GM23338 (cell line): ENCODE data around the gene IMMP2L. TPM values are rescaled to one million over a fixed set of nuclear protein-coding genes. Genes with fewer than 3 reads are reported as not detected.

Experiments
- ATAC-seq: fragments of 200-7000 bp; cut with Tn5 transposase; 3 replicates; pipeline ENCODE4 v1.9.1; 2020
- DNase-seq: peaks from one replicate; pipeline ENCODE4 v3.0.0-alpha.2; 2015; ENCODE audit warnings: low spot score
- H2AFZ ChIP-seq: fragments of 200-600 bp; sonication (generic); 2 replicates; pipeline ENCODE4 v1.8.0; 2016; ENCODE audit warnings: antibody characterized with exemption, mild to moderate bottlenecking, moderate library complexity
- H3F3A ChIP-seq: fragments of 200-600 bp; sonication (generic); replicated peaks from 2 replicates; pipeline ENCODE4 v1.8.0; 2017; ENCODE audit warnings: antibody characterized with exemption, mixed run types, low read depth
- H3K27ac ChIP-seq: fragments of 200-600 bp; sonication (generic); 2 replicates; pipeline ENCODE4 v1.6.1; 2016; ENCODE audit warnings: low read depth
- H3K27me3 ChIP-seq: fragments of 200-600 bp; sonication (generic); 2 replicates; pipeline ENCODE4 v1.8.0; 2016; ENCODE audit warnings: mild to moderate bottlenecking, mixed run types, moderate library complexity; ENCODE audit not compliant: insufficient read depth
- H3K36me3 ChIP-seq: fragments of 200-600 bp; sonication (generic); 2 replicates; pipeline ENCODE4 v1.8.0; 2016; ENCODE audit warnings: mild to moderate bottlenecking; ENCODE audit not compliant: insufficient read depth
- H3K4me1 ChIP-seq: fragments of 200-600 bp; sonication (generic); 2 replicates; pipeline ENCODE4 v1.8.0; 2016; ENCODE audit warnings: mild to moderate bottlenecking, moderate library complexity; ENCODE audit not compliant: insufficient read depth
- H3K4me2 ChIP-seq: fragments of 200-600 bp; sonication (generic); 2 replicates; pipeline ENCODE4 v1.7.1; 2017; ENCODE audit warnings: mixed run types
- H3K4me3 ChIP-seq: fragments of 200-600 bp; sonication (generic); 2 replicates; pipeline ENCODE4 v1.6.1; 2016; ENCODE audit warnings: mixed run types
- H3K79me2 ChIP-seq: fragments of 200-600 bp; sonication (generic); replicated peaks from 2 replicates; pipeline ENCODE4 v1.8.0; 2017; ENCODE audit warnings: mild to moderate bottlenecking; ENCODE audit not compliant: insufficient read depth
- H3K9me2 ChIP-seq: fragments of 200-600 bp; sonication (generic); 2 replicates; pipeline ENCODE4 v1.8.0; 2017; ENCODE audit not compliant: insufficient read depth
- H4K20me1 ChIP-seq: fragments of 200-600 bp; sonication (generic); replicated peaks from 2 replicates; pipeline ENCODE4 v1.8.0; 2017; ENCODE audit warnings: mild to moderate bottlenecking; ENCODE audit not compliant: insufficient read depth
- H3K27ac Mint-ChIP-seq: 2 replicates; pipeline ENCODE4 v1.8.0; 2020; ENCODE audit warnings: inconsistent platforms, mild to moderate bottlenecking, moderate library complexity, mixed read lengths
- H3K27me3 Mint-ChIP-seq: 3 replicates; pipeline ENCODE4 v1.8.0; 2022; ENCODE audit warnings: low read depth, mild to moderate bottlenecking, moderate library complexity, mixed read lengths, inconsistent platforms; ENCODE audit not compliant: insufficient read depth, poor library complexity
- H3K36me3 Mint-ChIP-seq: 3 replicates; pipeline ENCODE4 v1.8.0; 2021; ENCODE audit warnings: low read depth, mild to moderate bottlenecking, inconsistent platforms, moderate library complexity, mixed read lengths
- H3K4me1 Mint-ChIP-seq: 3 replicates; pipeline ENCODE4 v1.8.0; 2020; ENCODE audit warnings: mild to moderate bottlenecking, inconsistent platforms, mixed read lengths
- H3K4me3 Mint-ChIP-seq: 3 replicates; pipeline ENCODE4 v1.8.0; 2021; ENCODE audit warnings: moderate library complexity, mild to moderate bottlenecking, inconsistent platforms, mixed read lengths
- H3K9me3 Mint-ChIP-seq: 3 replicates; pipeline ENCODE4 v1.8.0; 2020; ENCODE audit warnings: moderate library complexity, mild to moderate bottlenecking, inconsistent platforms, mixed read lengths
- CREB1 ChIP-seq: fragments of 250-450 bp; sonication (Bioruptor Pico); IDR thresholded peaks from 2 replicates; pipeline ENCODE4 v1.5.0; 2020; ENCODE audit warnings: low read depth, mild to moderate bottlenecking, moderate library complexity
- JUNB ChIP-seq: IDR thresholded peaks from one replicate; pipeline ENCODE4 v1.6.1; 2016; ENCODE audit warnings: antibody characterized with exemption; ENCODE audit not compliant: unreplicated experiment
- NANOG ChIP-seq: IDR thresholded peaks from 2 replicates; pipeline ENCODE4 v1.6.1; 2016; ENCODE audit warnings: antibody characterized with exemption, borderline replicate concordance
- POLR2AphosphoS5 ChIP-seq: IDR thresholded peaks from 2 replicates; pipeline ENCODE4 v1.6.1; 2016; ENCODE audit warnings: antibody characterized with exemption, low read depth
- STAT1 ChIP-seq: IDR thresholded peaks from one replicate; pipeline ENCODE4 v1.6.1; 2016; ENCODE audit warnings: antibody characterized with exemption; ENCODE audit not compliant: unreplicated experiment
- ZNF462 ChIP-seq: fragments of 250-450 bp; sonication (Bioruptor Pico); IDR thresholded peaks from 2 replicates; pipeline ENCODE4 v1.5.0; 2020; ENCODE audit warnings: mild to moderate bottlenecking, moderate library complexity
- polyA plus RNA-seq: library from polyadenylated mRNA; unstranded; fragments of >200 nt; fragmentation: Nextera tagmentation; extraction: Ambion mirVana; gene quantifications from 2 replicates; pipeline ENCODE4 v1.2.1, GENCODE V29; 2016
- total RNA-seq: library from RNA; depleted of rRNA; stranded (reverse); fragments of >200 nt; shearing (Covaris generic); gene quantifications from 2 replicates; pipeline ENCODE4 v1.2.3, GENCODE V29; 2014
- TF ChIP-seq, protein P1 (sequence below), 2 experiments: fragments of 200-600 bp in 1 of 2; sonication (generic) in 1 of 2; conservative IDR thresholded peaks; 2 replicates each; pipeline versions ENCODE4 v1.5.1 to v1.6.1; 2016 to 2017; ENCODE audit warnings: antibody characterized with exemption in 2 of 2, low read depth in 2 of 2, mild to moderate bottlenecking in 2 of 2, moderate library complexity in 1 of 2

IMMP2L gene
- total and polyA plus RNA-seq, 2 experiments from 2014 or later = 7.3 to 14.0 TPM

DNA sequence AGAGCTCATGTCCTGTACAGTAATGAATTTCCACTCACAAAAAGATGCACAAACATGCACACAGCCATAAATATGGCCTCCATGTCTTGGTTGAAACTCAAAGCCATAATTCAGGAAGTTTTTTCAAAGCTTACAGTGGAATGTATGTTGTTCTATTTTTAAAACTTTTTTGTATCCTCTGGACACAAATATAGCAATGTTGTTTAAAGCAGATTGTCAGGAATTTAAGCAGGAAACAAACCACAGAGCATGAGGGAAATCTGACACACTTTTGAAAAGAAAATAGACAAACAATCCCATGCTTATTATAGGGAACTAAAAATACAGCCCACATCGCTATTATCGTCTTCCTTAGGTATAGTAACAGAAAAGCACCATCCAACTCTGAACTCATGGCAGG, 449.9 kb downstream of the IMMP2L start (continued):
- TF ChIP-seq ZNF462 (no peak), NANOG (no peak), JUNB (no peak), POLR2AphosphoS5 (no peak), CREB1 (CRISPR knock-in tag) (no peak), STAT1 (no peak)
- TF ChIP-seq, protein P1, sequence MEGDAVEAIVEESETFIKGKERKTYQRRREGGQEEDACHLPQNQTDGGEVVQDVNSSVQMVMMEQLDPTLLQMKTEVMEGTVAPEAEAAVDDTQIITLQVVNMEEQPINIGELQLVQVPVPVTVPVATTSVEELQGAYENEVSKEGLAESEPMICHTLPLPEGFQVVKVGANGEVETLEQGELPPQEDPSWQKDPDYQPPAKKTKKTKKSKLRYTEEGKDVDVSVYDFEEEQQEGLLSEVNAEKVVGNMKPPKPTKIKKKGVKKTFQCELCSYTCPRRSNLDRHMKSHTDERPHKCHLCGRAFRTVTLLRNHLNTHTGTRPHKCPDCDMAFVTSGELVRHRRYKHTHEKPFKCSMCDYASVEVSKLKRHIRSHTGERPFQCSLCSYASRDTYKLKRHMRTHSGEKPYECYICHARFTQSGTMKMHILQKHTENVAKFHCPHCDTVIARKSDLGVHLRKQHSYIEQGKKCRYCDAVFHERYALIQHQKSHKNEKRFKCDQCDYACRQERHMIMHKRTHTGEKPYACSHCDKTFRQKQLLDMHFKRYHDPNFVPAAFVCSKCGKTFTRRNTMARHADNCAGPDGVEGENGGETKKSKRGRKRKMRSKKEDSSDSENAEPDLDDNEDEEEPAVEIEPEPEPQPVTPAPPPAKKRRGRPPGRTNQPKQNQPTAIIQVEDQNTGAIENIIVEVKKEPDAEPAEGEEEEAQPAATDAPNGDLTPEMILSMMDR (conservative IDR thresholded peaks at IDR 0.05; ENCODE audit: low read depth in 2 of 2) = no peak

DNA sequence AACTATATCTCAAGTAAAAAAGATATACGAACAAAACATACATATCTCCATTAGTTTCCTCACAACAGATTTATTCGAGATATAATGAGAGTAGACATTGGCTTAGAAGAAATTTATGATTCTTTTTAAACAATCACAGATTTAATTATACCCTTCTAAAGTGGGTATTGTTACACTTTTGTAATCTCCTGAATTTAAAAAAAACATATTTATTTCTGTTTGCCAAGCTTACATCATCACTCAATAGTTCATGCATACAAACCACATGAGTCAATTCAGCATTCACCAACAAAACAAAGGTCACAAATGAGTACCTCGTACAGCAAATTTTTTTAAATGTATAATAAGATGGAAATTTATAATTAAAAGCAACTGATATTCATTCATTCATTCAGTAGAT, 453.8 kb downstream of the IMMP2L start:
- peak overlapping the region; percentile 59; the same call in 1 of the 2 replicates for H3K27ac Mint-ChIP-seq
- H3K36me3 ChIP-seq = no peaks in the 10 kb centered on the region
- TF ChIP-seq, protein P1 (conservative IDR thresholded peaks at IDR 0.05; ENCODE audit: low read depth in 2 of 2) = no peak
- TF ChIP-seq STAT1 (no peak), POLR2AphosphoS5 (no peak), NANOG (no peak)

More for the DNA sequence above, 453.8 kb downstream of the IMMP2L start:
- Histone ChIP-seq H3K79me2 (no peaks in the 10 kb centered on the region), H3K4me1 (peaks cover 26% of the 10 kb centered on the region), H3K27ac (no peak overlapping the region), H3K27me3 (no peaks in the 10 kb centered on the region), H4K20me1 (no peaks in the 10 kb centered on the region), H3K9me2 (no peaks in the 10 kb centered on the region), H3K4me3 (no peak overlapping the region), H3F3A (no peaks in the 10 kb centered on the region), H3K4me2 (no peak overlapping the region), H2AFZ (no peak overlapping the region)
- Mint-ChIP-seq H3K4me3 (no peak overlapping the region), H3K4me1 (peaks cover 29% of the 10 kb centered on the region), H3K36me3 (no peaks in the 10 kb centered on the region), H3K9me3 (no peaks in the 10 kb centered on the region), H3K27me3 (no peaks in the 10 kb centered on the region)
- ATAC-seq (no peak), DNase-seq (no peak)
